DOHH2 (cell line): ENCODE results near the gene FBXL5.

ENCODE experiments used
- EZH2phosphoT487 ChIP-seq: fragments of 200-600 bp; sonication (generic); IDR thresholded peaks from 2 replicates; pipeline ENCODE4 v1.6.1; 2017; ENCODE audit warnings: borderline replicate concordance, mild to moderate bottlenecking, antibody characterized with exemption, low read length, moderate library complexity, mixed read lengths
- TF ChIP-seq, protein P1 (sequence below): fragments of 200-600 bp; sonication (generic); IDR thresholded peaks from one replicate; pipeline ENCODE4 v1.5.1; 2014; ENCODE audit warnings: antibody characterized with exemption, mild to moderate bottlenecking, low read depth, low read length; ENCODE audit not compliant: poor library complexity, severe bottlenecking

DNA sequence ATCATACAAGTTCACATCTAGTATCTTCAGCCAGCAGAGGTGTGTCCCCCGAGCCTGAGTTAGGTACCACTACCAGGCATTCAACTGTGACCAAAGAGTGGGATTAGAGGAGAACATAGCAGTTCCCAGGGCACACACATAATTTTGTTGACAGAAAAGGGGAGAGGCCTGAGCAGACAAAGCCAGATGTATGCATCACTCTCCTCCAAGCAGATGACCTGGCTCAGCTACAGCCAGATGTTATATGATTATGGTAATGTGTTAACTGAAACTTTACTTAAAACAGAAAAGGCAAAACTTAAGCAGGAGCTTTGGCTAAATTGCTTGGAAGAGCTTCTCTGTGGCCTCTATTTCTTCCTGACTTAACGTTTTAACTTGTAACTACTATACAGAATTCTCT is 96.6 kb downstream of the FBXL5 start:
- TF ChIP-seq, protein P1, sequence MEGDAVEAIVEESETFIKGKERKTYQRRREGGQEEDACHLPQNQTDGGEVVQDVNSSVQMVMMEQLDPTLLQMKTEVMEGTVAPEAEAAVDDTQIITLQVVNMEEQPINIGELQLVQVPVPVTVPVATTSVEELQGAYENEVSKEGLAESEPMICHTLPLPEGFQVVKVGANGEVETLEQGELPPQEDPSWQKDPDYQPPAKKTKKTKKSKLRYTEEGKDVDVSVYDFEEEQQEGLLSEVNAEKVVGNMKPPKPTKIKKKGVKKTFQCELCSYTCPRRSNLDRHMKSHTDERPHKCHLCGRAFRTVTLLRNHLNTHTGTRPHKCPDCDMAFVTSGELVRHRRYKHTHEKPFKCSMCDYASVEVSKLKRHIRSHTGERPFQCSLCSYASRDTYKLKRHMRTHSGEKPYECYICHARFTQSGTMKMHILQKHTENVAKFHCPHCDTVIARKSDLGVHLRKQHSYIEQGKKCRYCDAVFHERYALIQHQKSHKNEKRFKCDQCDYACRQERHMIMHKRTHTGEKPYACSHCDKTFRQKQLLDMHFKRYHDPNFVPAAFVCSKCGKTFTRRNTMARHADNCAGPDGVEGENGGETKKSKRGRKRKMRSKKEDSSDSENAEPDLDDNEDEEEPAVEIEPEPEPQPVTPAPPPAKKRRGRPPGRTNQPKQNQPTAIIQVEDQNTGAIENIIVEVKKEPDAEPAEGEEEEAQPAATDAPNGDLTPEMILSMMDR, result no peak
- no peak for TF ChIP-seq EZH2phosphoT487
